ENCODE results near the gene SAMD4A.

SAMD4A gene

DNA sequence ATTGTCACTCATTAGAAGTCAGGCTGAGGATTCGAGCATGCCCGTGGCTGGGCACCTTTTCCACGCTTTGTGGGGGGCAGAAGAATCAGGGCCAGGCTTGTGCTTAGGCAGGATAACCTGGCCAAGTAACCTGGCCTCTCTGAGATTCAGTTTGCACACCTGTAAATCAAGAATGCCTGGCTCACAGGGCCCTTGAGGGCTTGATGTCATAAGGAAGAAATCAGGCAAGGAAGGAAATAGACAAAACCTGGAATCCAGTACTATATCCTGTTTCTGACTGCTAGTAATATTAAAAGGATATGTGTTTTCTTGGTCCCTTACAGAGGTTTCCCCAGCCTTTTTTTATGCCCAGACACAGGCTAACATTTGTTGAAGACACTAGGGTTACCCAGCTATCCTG lies 91.9 kb downstream of the SAMD4A start:
- TF ChIP-seq, protein P1, sequence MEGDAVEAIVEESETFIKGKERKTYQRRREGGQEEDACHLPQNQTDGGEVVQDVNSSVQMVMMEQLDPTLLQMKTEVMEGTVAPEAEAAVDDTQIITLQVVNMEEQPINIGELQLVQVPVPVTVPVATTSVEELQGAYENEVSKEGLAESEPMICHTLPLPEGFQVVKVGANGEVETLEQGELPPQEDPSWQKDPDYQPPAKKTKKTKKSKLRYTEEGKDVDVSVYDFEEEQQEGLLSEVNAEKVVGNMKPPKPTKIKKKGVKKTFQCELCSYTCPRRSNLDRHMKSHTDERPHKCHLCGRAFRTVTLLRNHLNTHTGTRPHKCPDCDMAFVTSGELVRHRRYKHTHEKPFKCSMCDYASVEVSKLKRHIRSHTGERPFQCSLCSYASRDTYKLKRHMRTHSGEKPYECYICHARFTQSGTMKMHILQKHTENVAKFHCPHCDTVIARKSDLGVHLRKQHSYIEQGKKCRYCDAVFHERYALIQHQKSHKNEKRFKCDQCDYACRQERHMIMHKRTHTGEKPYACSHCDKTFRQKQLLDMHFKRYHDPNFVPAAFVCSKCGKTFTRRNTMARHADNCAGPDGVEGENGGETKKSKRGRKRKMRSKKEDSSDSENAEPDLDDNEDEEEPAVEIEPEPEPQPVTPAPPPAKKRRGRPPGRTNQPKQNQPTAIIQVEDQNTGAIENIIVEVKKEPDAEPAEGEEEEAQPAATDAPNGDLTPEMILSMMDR (IDR thresholded peaks at IDR 0.05; ENCODE audit: extremely low read depth, missing control alignments) = no peak
- DNase-seq (ENCODE audit: low spot score) = no peak

DNA sequence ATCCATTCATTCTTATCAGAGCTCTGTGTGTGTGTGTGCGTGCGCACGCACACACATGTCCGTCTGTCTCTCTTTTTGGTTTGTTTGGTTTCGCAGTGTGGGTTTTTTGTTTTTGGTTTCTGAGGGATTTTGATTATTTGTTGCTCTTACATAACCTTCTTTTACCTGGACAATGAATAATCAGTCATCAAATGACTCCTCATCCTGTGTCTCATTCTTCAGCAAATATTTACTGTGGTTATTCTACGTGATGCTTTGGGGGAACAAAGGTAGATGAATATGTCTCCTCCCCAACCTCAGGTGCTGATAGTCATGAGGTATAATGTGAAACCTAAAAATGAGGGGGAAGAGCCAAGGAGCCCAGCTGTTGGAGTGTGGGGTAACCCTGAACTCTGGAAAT lies 92.4 kb downstream of the SAMD4A start:
- TF ChIP-seq, protein P1 (IDR thresholded peaks at IDR 0.05; ENCODE audit: extremely low read depth, missing control alignments) = no peak
- DNase-seq (ENCODE audit: low spot score) = no peak

DNA sequence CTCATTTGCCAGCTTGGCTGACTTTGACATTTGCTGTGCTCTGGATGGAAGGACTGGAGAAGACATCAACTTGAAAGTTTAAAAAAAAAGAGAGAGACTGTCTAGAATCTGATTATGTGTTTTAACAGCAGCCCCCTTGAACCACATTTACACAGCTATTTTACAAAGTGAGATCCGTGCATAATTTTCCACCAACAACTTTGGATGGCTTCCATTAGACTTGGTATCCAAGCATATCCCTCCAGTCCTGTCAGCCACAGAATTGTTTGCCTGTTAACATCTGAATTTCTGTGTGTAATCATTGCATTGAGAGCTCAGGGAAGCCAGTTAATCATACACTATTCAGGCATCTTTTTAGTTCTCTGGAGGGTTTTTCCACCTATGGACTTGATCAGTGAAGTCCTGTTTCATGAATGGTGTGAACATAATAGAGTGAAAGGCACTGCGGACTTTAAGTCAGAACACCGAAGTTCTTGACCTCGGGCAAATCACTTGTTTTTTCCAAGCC lies 93.7 kb downstream of the SAMD4A start:
- no peak for DNase-seq (ENCODE audit: low spot score)
- TF ChIP-seq, protein P1 (IDR thresholded peaks at IDR 0.05; ENCODE audit: extremely low read depth, missing control alignments) = no peak

GRCh38 chr14:54662491-54663133 lies 95.7 kb downstream of the SAMD4A start:
- no peak for DNase-seq (ENCODE audit: low spot score)
- TF ChIP-seq, protein P1 (IDR thresholded peaks at IDR 0.05; ENCODE audit: extremely low read depth, missing control alignments) = no peak

GRCh38 chr14:54664961-54665360 lies 98.0 kb downstream of the SAMD4A start:
- TF ChIP-seq, protein P1 (IDR thresholded peaks at IDR 0.05; ENCODE audit: extremely low read depth, missing control alignments) = no peak
- DNase-seq (ENCODE audit: low spot score) = no peak

DNA sequence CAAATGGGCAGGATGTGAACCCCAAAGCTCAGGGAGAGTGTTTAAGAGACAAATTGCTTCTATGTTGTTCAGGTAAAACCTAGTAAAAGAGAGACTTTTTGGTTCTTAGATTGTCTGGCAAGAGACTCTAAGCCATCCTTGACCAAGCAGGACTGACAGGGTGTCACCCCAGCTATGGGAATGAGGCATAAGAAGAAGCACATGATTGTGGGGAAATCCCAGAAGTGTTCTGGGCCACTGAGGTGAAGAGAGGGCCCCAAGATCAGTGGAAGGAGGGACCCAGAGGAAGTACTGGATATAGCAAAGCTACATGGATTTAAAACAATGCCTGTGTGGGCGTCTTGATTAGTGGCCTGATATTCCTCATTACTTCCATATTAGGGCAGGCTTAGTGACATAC lies 99.0 kb downstream of the SAMD4A start:
- TF ChIP-seq, protein P1 (IDR thresholded peaks at IDR 0.05; ENCODE audit: extremely low read depth, missing control alignments) = no peak
- peak; percentile 36 for DNase-seq (ENCODE audit: low spot score)

GRCh38 chr14:54667026-54667744 lies 100.3 kb downstream of the SAMD4A start:
- DNase-seq (ENCODE audit: low spot score) = no peak
- TF ChIP-seq, protein P1 (IDR thresholded peaks at IDR 0.05; ENCODE audit: extremely low read depth, missing control alignments) = no peak
